Activated CD4-positive, alpha-beta T cell treated with anti-CD3 and anti-CD28 coated beads, Interleukin-2, Interleukin-4, amounts not matched to agents 100 ng/mL and 50 ng/mL, durations not matched to agents 16 hours and 8 hours (primary cell): ENCODE results near the gene LRRC23.
"Not testable (repeated sequence)": the region's sequence is repeated elsewhere in the genome, so short reads cannot be mapped to it uniquely, and the experiment has no call there.

Experiments used
- DNase-seq: peaks from one replicate; pipeline ENCODE4 v3.0.0-alpha.2; 2020; ENCODE audit warnings: low spot score

LRRC23 gene

GRCh38 chr12:6873094-6874014 lies 31.3 kb upstream of the LRRC23 start, which contains the start of gene SPSB2:
TSS of gene SPSB2 (minus strand) at chr12:6873303. CDS start at chr12:6872901, 402 bp downstream.
- peak; percentile 98 for DNase-seq

GRCh38 chr12:6874015-6874368 lies 30.6 kb upstream of the LRRC23 start:
- not testable (repeated sequence) for DNase-seq

GRCh38 chr12:6879824-6880223 lies 24.8 kb upstream of the LRRC23 start:
- DNase-seq: not testable (repeated sequence)

GRCh38 chr12:6883252-6883651 lies 21.4 kb upstream of the LRRC23 start:
- DNase-seq: no peak

GRCh38 chr12:6883683-6884082 lies 20.9 kb upstream of the LRRC23 start:
- DNase-seq: no peak

GRCh38 chr12:6884539-6884938 lies 20.1 kb upstream of the LRRC23 start:
- no peak for DNase-seq

- not testable (repeated sequence) for DNase-seq
These were observed 18.2 kb upstream of the LRRC23 start for GRCh38 chr12:6886206-6886999.

GRCh38 chr12:6887460-6887859 lies 17.2 kb upstream of the LRRC23 start:
- no peak for DNase-seq

- DNase-seq: no peak
These were observed 16.3 kb upstream of the LRRC23 start for GRCh38 chr12:6888360-6888759.

GRCh38 chr12:6888794-6889193 lies 15.8 kb upstream of the LRRC23 start:
- not testable (repeated sequence) for DNase-seq

- not testable (repeated sequence) for DNase-seq
These were observed 14.6 kb upstream of the LRRC23 start for GRCh38 chr12:6889775-6890573.

- peak; percentile 99 for DNase-seq
These were observed 13.6 kb upstream of the LRRC23 start for GRCh38 chr12:6890789-6891645.

- no peak for DNase-seq
These were observed 13.0 kb upstream of the LRRC23 start for GRCh38 chr12:6891646-6892001.

- not testable (repeated sequence) for DNase-seq
These were observed 11.9 kb upstream of the LRRC23 start for GRCh38 chr12:6892683-6893082.

GRCh38 chr12:6894321-6894720 lies 10.3 kb upstream of the LRRC23 start:
- DNase-seq: no peak

GRCh38 chr12:6896846-6897435 lies 7.7 kb upstream of the LRRC23 start:
- no peak for DNase-seq

GRCh38 chr12:6899427-6899826 lies 5.2 kb upstream of the LRRC23 start:
- DNase-seq: no peak

GRCh38 chr12:6899837-6900519 lies 4.6 kb upstream of the LRRC23 start:
- DNase-seq: no peak

GRCh38 chr12:6902448-6902847 lies 2.2 kb upstream of the LRRC23 start:
- DNase-seq: no peak

GRCh38 chr12:6903722-6904121 lies 900 bp upstream of the LRRC23 start:
- no peak for DNase-seq
